ENCODE measurements around the gene BACH2. TPM values are rescaled to one million over a fixed set of nuclear protein-coding genes. Genes with fewer than 3 reads are reported as not detected.

Gene BACH2
- total and polyA plus RNA-seq, 2 of the 4 experiments (the other 2 are of a cell fraction): 1.3 to 1.4 TPM

GRCh38 chr6:90123831-90124230, 172.8 kb downstream of the BACH2 start:
- CTCF ChIA-PET: interaction anchor here (0.7 kb wide), 1 partner anchor 269 kb away, joined by 3 read pairs; no protein-coding TSS in a partner anchor
- peak; percentile 64 for DNase-seq
- dilution Hi-C loops (cut with HindIII; ENCODE audit: low sequenced_read_pairs, unreplicated experiment): no loop called here

More at GRCh38 chr6:90123831-90124230, 172.8 kb downstream of the BACH2 start:
- ATAC-seq (ENCODE audit: low read depth): peak; percentile 62
- Histone ChIP-seq H2AK5ac (ENCODE audit: low read depth, low read length) (no peak overlapping the region), H4K8ac (ENCODE audit: low read depth in 2 of 2, low read length in 2 of 2) (no peak overlapping the region), H4K5ac (ENCODE audit: low read depth, low read length) (no peak overlapping the region), H2AFZ (replicated peaks; ENCODE audit: low read length, poor library complexity) (no peak overlapping the region), H3K23ac (ENCODE audit: low read depth, low read length) (no peak overlapping the region), H4K20me1 (ENCODE audit: insufficient read depth, low read length) (no peaks in the 10 kb centered on the region), H3K4me1 (ENCODE audit: control insufficient read depth, insufficient read depth, low read length) (peaks cover 11% of the 10 kb centered on the region), H3K4me2 (ENCODE audit: low read depth, low read length) (no peak overlapping the region), H3K18ac (ENCODE audit: low read depth, low read length) (no peak overlapping the region), H3K14ac (replicated peaks; ENCODE audit: low read depth, low read length) (no peak overlapping the region), H2BK20ac (ENCODE audit: low read depth, low read length) (no peak overlapping the region), H3K9me1 (ENCODE audit: insufficient read depth, low read length) (0 out of 2 replicates have a peak, but pooled peaks cover 2% of the 10 kb centered on the region), H2BK120ac (ENCODE audit: low read depth, low read length) (no peak overlapping the region), H4K91ac (ENCODE audit: insufficient read depth, low read depth, low read length) (no peak overlapping the region), H3K4me3 (ENCODE audit: insufficient read depth, low read depth, low read length) (no peak overlapping the region), H3K9me3 (ENCODE audit: control insufficient read depth, insufficient read depth, low read length) (no peaks in the 10 kb centered on the region), H3K56ac (ENCODE audit: extremely low read depth, insufficient read depth, low read length) (no peak overlapping the region), H3K4ac (ENCODE audit: low read depth, low read length) (no peak overlapping the region), H3K36me3 (ENCODE audit: control insufficient read depth, insufficient read depth, low read length) (no peaks in the 10 kb centered on the region), H2AK9ac (replicated peaks; ENCODE audit: low read depth, low read length, poor library complexity) (no peak overlapping the region), H3K9ac (ENCODE audit: low read depth, low read length) (no peak overlapping the region), H3K27ac (ENCODE audit: insufficient read depth, low read length) (no peak overlapping the region), H2BK5ac (ENCODE audit: low read depth, low read length, poor library complexity, severe bottlenecking) (no peak overlapping the region), H3K79me1 (ENCODE audit: low read depth in 1 of 2, low read length in 2 of 2) (no peaks in the 10 kb centered on the region), H2BK15ac (ENCODE audit: low read depth, low read length) (no peak overlapping the region), H3K27me3 (ENCODE audit: control insufficient read depth, insufficient read depth, low read length) (no peaks in the 10 kb centered on the region)
- POLR2A ChIA-PET (ENCODE audit: unreplicated experiment): no interaction called here
- no CpG with 5 or more reads among the region's 7 CpGs for WGBS, 2 experiments (ENCODE audit: extremely low coverage in 2 of 2, insufficient read length in 1 of 2)
- no TSS peak for BruUV-seq (replicated peaks)
- TF ChIP-seq NFE2L2 (IDR thresholded peaks at IDR 0.05; ENCODE audit: low read depth, low read length) (no peak), FOS (IDR thresholded peaks at IDR 0.05; ENCODE audit: low read depth, low read length) (peak; percentile 56; the same call in 1 of the 2 replicates), CHD1 (IDR thresholded peaks at IDR 0.05; ENCODE audit: low read depth, low read length) (no peak), ELK1 (IDR thresholded peaks at IDR 0.05; ENCODE audit: borderline replicate concordance, low read depth, low read length) (no peak), BHLHE40 (IDR thresholded peaks at IDR 0.05; ENCODE audit: low read depth, low read length) (no peak), CEBPB (IDR thresholded peaks at IDR 0.05; ENCODE audit: low read depth, low read length) (peak; percentile 42; the same call in 1 of the 2 replicates), MAZ (IDR thresholded peaks at IDR 0.05; ENCODE audit: borderline replicate concordance, low read depth, low read length) (no peak), USF2 (IDR thresholded peaks at IDR 0.05; ENCODE audit: low read depth, low read length) (no peak), MAFK (IDR thresholded peaks at IDR 0.05; ENCODE audit: low read depth, low read length) (no peak), RCOR1 (IDR thresholded peaks at IDR 0.05; ENCODE audit: insufficient replicate concordance, low read length) (no peak), MXI1 (IDR thresholded peaks at IDR 0.05; ENCODE audit: borderline replicate concordance, low read depth, low read length) (no peak), RFX5 (IDR thresholded peaks at IDR 0.05; ENCODE audit: low read depth, low read length) (no peak)
- intact Hi-C loops (cut with micrococcal nuclease): no loop called here
- in situ Hi-C loops (cut with MboI; ENCODE audit: low sequenced_read_pairs): no loop called here
